Gastroesophageal sphincter (tissue), 3 donors: Measurements from ENCODE around the gene ZNF182.
"Not testable (repeated sequence)": the region's sequence is repeated elsewhere in the genome, so short reads cannot be mapped to it uniquely, and the experiment has no call there.

ENCODE experiments used
- EP300 ChIP-seq: sonication (generic); formaldehyde crosslinking; IDR thresholded peaks from one replicate; pipeline ENCODE4 v1.6.1; 2017; ENCODE audit warnings: antibody characterized with exemption, mild to moderate bottlenecking
- POLR2A ChIP-seq, 2 donors: fragments of 450-650 bp; IDR thresholded peaks; one replicate each; pipeline ENCODE4 v1.6.1; 2017; ENCODE audit warnings: antibody characterized with exemption in 2 of 2, mild to moderate bottlenecking in 2 of 2, moderate library complexity in 1 of 2
- POLR2AphosphoS5 ChIP-seq: sonication (generic); formaldehyde crosslinking; IDR thresholded peaks from one replicate; pipeline ENCODE4 v1.6.1; 2017; ENCODE audit warnings: antibody characterized with exemption
- TF ChIP-seq, protein P1 (sequence below), 4 experiments: fragments of 200-600 bp in 2 of 4; fragments of 450-650 bp in 2 of 4; sonication (generic) in 1 of 4; IDR thresholded peaks; one replicate each; pipeline ENCODE4 v1.5.1; 2017 to 2019; ENCODE audit warnings: antibody characterized with exemption in 4 of 4, mild to moderate bottlenecking in 2 of 4, moderate library complexity in 2 of 4

- TF ChIP-seq, protein P1, sequence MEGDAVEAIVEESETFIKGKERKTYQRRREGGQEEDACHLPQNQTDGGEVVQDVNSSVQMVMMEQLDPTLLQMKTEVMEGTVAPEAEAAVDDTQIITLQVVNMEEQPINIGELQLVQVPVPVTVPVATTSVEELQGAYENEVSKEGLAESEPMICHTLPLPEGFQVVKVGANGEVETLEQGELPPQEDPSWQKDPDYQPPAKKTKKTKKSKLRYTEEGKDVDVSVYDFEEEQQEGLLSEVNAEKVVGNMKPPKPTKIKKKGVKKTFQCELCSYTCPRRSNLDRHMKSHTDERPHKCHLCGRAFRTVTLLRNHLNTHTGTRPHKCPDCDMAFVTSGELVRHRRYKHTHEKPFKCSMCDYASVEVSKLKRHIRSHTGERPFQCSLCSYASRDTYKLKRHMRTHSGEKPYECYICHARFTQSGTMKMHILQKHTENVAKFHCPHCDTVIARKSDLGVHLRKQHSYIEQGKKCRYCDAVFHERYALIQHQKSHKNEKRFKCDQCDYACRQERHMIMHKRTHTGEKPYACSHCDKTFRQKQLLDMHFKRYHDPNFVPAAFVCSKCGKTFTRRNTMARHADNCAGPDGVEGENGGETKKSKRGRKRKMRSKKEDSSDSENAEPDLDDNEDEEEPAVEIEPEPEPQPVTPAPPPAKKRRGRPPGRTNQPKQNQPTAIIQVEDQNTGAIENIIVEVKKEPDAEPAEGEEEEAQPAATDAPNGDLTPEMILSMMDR (IDR thresholded peaks at IDR 0.05), result not testable (repeated sequence)
- not testable (repeated sequence) for TF ChIP-seq POLR2A (IDR thresholded peaks at IDR 0.05); EP300; POLR2AphosphoS5
Measured at GRCh38 chrX:47961830-47962229, 42.0 kb downstream of the ZNF182 start.
